SK-N-SH (cell line): ENCODE measurements around the gene CAMK2D. TPM values are rescaled to one million over a fixed set of nuclear protein-coding genes. Genes with fewer than 3 reads are reported as not detected.
A peak's percentile ranks its signal among the peaks of the same experiment; 100 is the strongest.

ENCODE experiments used
- CTCF ChIA-PET: fragments of 300-600, 350-600 bp; formaldehyde crosslinking; extraction: SDS; loops from one replicate; lab custom pipeline; 2021; lab: Yijun Ruan, JAX
- POLR2A ChIA-PET: fragments of 350-600 bp; sonication (Branson Sonifier 250); formaldehyde crosslinking; extraction: SDS; loops from one replicate; lab custom pipeline; 2020; ENCODE audit warnings: antibody characterized with exemption, inconsistent platforms; lab: Yijun Ruan, JAX
- DNase-seq: peaks from one replicate; pipeline ENCODE4 v3.0.0; 2012
- H2AFZ ChIP-seq: fragments of 200-600 bp; sonication (generic); 2 replicates; pipeline ENCODE4 v1.8.1; 2016; ENCODE audit warnings: antibody characterized with exemption, mild to moderate bottlenecking, low read depth
- H3F3A ChIP-seq: fragments of 200-600 bp; sonication (generic); replicated peaks from 2 replicates; pipeline ENCODE3; 2016; ENCODE audit warnings: antibody characterized with exemption, mild to moderate bottlenecking; ENCODE audit not compliant: insufficient read depth
- H3K27ac ChIP-seq, 2 experiments: fragments of 200-500 bp in 1 of 2; fragments of 200-600 bp in 1 of 2; sonication (Bioruptor generic) in 1 of 2; sonication (generic), shearing (Covaris generic) in 1 of 2; 2 replicates each; pipeline versions ENCODE4 v1.5.1 to v1.6.1; 2014 to 2016; ENCODE audit warnings: low read depth in 2 of 2, inconsistent platforms in 1 of 2, low read length in 1 of 2, mild to moderate bottlenecking in 1 of 2, mixed read lengths in 1 of 2
- H3K27me3 ChIP-seq: fragments of 200-600 bp; sonication (generic), shearing (Covaris generic); 2 replicates; pipeline ENCODE4 v1.6.1; 2016; ENCODE audit warnings: mixed run types; ENCODE audit not compliant: insufficient read depth
- H3K36me3 ChIP-seq, 2 experiments: fragments of 200-500 bp in 1 of 2; fragments of 200-600 bp in 1 of 2; sonication (Bioruptor generic) in 1 of 2; sonication (generic) in 1 of 2; replicated peaks in 1 of 2; 2 replicates each; pipeline versions ENCODE3 to v1.5.1; 2014 to 2016; ENCODE audit warnings: low read length in 1 of 2, mild to moderate bottlenecking in 1 of 2; ENCODE audit not compliant: insufficient read depth in 2 of 2, control insufficient read depth in 1 of 2
- H3K4me1 ChIP-seq, 2 experiments: fragments of 200-500 bp in 1 of 2; fragments of 200-600 bp in 1 of 2; sonication (Bioruptor generic) in 1 of 2; sonication (generic), shearing (Covaris generic) in 1 of 2; 2 replicates each; pipeline versions ENCODE4 v1.5.1 to v1.6.1; 2014 to 2016; ENCODE audit warnings: low read depth in 1 of 2, low read length in 1 of 2, mixed run types in 1 of 2; ENCODE audit not compliant: insufficient read depth in 2 of 2, control insufficient read depth in 1 of 2
- H3K4me2 ChIP-seq: fragments of 200-600 bp; sonication (generic), shearing (Covaris generic); 2 replicates; pipeline ENCODE4 v1.6.1; 2017; ENCODE audit warnings: mixed run types
- H3K4me3 ChIP-seq, 2 experiments: fragments of 200-500 bp in 1 of 2; fragments of 200-600 bp in 1 of 2; sonication (Bioruptor generic) in 1 of 2; sonication (generic), shearing (Covaris generic) in 1 of 2; 2 replicates each; pipeline versions ENCODE4 v1.5.1 to v1.8.1; 2014 to 2016; ENCODE audit warnings: low read depth in 2 of 2, inconsistent platforms in 1 of 2, low read length in 1 of 2, mild to moderate bottlenecking in 1 of 2, mixed read lengths in 1 of 2, moderate library complexity in 1 of 2
- H3K79me2 ChIP-seq: fragments of 200-600 bp; sonication (generic); 2 replicates; pipeline ENCODE4 v1.8.1; 2017; ENCODE audit warnings: mild to moderate bottlenecking; ENCODE audit not compliant: insufficient read depth
- H3K9ac ChIP-seq: fragments of 200-600 bp; sonication (generic); 2 replicates; pipeline ENCODE4 v1.6.1; 2017; ENCODE audit warnings: mixed run types
- H3K9me2 ChIP-seq: fragments of 200-600 bp; sonication (generic); 2 replicates; pipeline ENCODE4 v1.6.1; 2017; ENCODE audit warnings: mixed run types
- H3K9me3 ChIP-seq: fragments of 200-600 bp; sonication (generic); 2 replicates; pipeline ENCODE4 v1.6.1; 2017; ENCODE audit warnings: mixed run types, mild to moderate bottlenecking, moderate library complexity
- H4K20me1 ChIP-seq: fragments of 200-600 bp; sonication (generic); 2 replicates; pipeline ENCODE4 v1.6.1; 2017; ENCODE audit warnings: mild to moderate bottlenecking, mixed run types; ENCODE audit not compliant: insufficient read depth
- EP300 ChIP-seq, 2 experiments: IDR thresholded peaks; 2 replicates each; pipeline versions ENCODE4 v1.4.0 to v1.6.1; 2012; ENCODE audit warnings: borderline replicate concordance in 1 of 2, low read depth in 1 of 2, low read length in 1 of 2
- EZH2phosphoT487 ChIP-seq: fragments of 200-600 bp; sonication (generic); IDR thresholded peaks from 2 replicates; pipeline ENCODE4 v1.6.1; 2017; ENCODE audit warnings: low read depth, mixed run types, mild to moderate bottlenecking, antibody characterized with exemption, moderate library complexity, borderline replicate concordance
- FOSL2 ChIP-seq: IDR thresholded peaks from 2 replicates; pipeline ENCODE4 v1.4.0; 2012; ENCODE audit warnings: low read depth, mild to moderate bottlenecking, moderate library complexity, borderline replicate concordance
- GATA2 ChIP-seq: sonication (generic); formaldehyde crosslinking; IDR thresholded peaks from 2 replicates; pipeline ENCODE4 v1.5.0; 2020; ENCODE audit warnings: mild to moderate bottlenecking, missing genetic modification reagents
- MEF2A ChIP-seq: IDR thresholded peaks from 2 replicates; pipeline ENCODE4 v1.4.0; 2012; ENCODE audit warnings: low read depth, borderline replicate concordance
- MXI1 ChIP-seq: IDR thresholded peaks from 2 replicates; pipeline ENCODE4 v1.6.1; 2012; ENCODE audit warnings: mild to moderate bottlenecking, low read depth, low read length, improper control_type of control experiment
- NFIC ChIP-seq: IDR thresholded peaks from 2 replicates; pipeline ENCODE4 v1.4.0; 2012; ENCODE audit warnings: borderline replicate concordance
- NRF1 ChIP-seq: IDR thresholded peaks from 2 replicates; pipeline ENCODE4 v1.6.1; 2012; ENCODE audit warnings: low read depth, mild to moderate bottlenecking, low read length
- RAD21 ChIP-seq: IDR thresholded peaks from 2 replicates; pipeline ENCODE4 v1.6.1; 2012; ENCODE audit warnings: mild to moderate bottlenecking, low read length
- RFX5 ChIP-seq: IDR thresholded peaks from 2 replicates; pipeline ENCODE4 v1.6.1; 2012; ENCODE audit warnings: mild to moderate bottlenecking, improper control_type of control experiment, low read length
- RXRA ChIP-seq: IDR thresholded peaks from 2 replicates; pipeline ENCODE4 v1.4.0; 2012; ENCODE audit warnings: low read depth, mild to moderate bottlenecking, borderline replicate concordance
- SMC3 ChIP-seq: IDR thresholded peaks from 2 replicates; pipeline ENCODE4 v1.6.1; 2012; ENCODE audit warnings: low read depth, low read length, improper control_type of control experiment
- YY1 ChIP-seq: IDR thresholded peaks from 2 replicates; pipeline ENCODE4 v1.4.0; 2012; ENCODE audit warnings: low read depth, mild to moderate bottlenecking
- WGBS: methylation state at CpG from one replicate; pipeline ENCODE4 v1.1.6; 2017; ENCODE audit warnings: low lambda C conversion rate; 5-methylcytosine and 5-hydroxymethylcytosine counted together
- polyA plus RNA-seq, 3 experiments: library from polyadenylated mRNA; depleted of rRNA; stranded (reverse); fragments of >200 nt; gene quantifications; 2 replicates each; pipeline ENCODE4 v1.2.3, GENCODE V29; 2012
- TF ChIP-seq, protein P1 (sequence below): fragments of 200-600 bp; sonication (generic); IDR thresholded peaks from 2 replicates; pipeline ENCODE4 v1.6.1; 2017; ENCODE audit warnings: antibody characterized with exemption, mild to moderate bottlenecking, moderate library complexity
- TF ChIP-seq, protein P2 (sequence below): IDR thresholded peaks from 2 replicates; pipeline ENCODE4 v1.4.0; 2012; ENCODE audit warnings: low read depth, borderline replicate concordance

Gene CAMK2D
- polyA plus RNA-seq, 1 of the 3 experiments (the other 2 are of a cell fraction), result 17.0 TPM

DNA sequence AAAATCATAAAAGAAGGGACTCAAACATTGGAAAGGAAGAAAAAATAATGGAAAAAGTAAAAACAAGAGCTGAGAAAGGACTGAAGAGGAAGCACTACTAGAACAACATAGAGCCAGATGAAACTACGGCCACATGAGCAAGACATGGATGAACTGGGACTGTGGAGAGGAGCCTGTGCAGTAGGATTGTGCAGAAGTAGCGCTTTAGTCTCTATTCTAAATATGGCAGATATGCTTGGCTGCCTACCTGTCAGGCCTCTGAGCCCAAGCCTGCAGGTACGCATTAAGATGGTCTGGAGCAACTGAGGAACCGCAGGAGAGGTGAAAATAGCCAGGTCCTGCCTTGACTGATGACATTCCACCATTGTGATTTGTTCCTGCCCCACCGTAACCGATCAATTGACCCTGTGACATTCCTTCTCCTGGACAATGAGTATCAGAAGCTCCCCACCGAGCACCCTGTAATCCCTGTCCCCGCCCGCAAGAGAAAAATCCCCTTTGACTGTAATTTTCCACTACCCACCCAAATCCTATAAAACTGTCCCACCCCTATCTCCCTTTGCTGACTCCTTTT is 154.3 kb downstream of the CAMK2D start (continued):
- TF ChIP-seq EZH2phosphoT487 (no peak), RXRA (no peak), FOSL2 (no peak), GATA2 (no peak), YY1 (no peak), EP300 (IDR thresholded peaks at IDR 0.05; ENCODE audit: borderline replicate concordance in 1 of 2, low read depth in 1 of 2, low read length in 1 of 2) (no peak), MEF2A (no peak)
- TF ChIP-seq, protein P1, sequence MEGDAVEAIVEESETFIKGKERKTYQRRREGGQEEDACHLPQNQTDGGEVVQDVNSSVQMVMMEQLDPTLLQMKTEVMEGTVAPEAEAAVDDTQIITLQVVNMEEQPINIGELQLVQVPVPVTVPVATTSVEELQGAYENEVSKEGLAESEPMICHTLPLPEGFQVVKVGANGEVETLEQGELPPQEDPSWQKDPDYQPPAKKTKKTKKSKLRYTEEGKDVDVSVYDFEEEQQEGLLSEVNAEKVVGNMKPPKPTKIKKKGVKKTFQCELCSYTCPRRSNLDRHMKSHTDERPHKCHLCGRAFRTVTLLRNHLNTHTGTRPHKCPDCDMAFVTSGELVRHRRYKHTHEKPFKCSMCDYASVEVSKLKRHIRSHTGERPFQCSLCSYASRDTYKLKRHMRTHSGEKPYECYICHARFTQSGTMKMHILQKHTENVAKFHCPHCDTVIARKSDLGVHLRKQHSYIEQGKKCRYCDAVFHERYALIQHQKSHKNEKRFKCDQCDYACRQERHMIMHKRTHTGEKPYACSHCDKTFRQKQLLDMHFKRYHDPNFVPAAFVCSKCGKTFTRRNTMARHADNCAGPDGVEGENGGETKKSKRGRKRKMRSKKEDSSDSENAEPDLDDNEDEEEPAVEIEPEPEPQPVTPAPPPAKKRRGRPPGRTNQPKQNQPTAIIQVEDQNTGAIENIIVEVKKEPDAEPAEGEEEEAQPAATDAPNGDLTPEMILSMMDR, result no peak

DNA sequence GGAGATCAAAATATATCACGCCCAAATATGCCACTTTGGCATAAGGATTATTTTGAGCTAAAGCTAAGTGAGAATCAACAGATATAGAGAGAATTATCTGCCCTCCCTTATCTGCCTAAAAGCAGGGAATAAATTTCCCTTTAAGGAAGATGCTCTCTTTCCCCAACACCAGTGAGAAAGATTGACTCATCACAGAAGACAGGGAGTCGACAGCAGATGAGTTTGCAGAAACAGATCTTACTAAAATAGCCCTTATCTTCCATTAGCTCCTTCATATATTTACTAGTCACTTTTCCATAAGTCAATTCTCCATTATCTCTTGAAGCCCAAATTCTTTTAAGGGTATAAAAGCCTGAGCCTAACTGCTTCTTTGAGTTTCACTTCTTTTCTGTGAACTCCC is 156.6 kb downstream of the CAMK2D start:
- H2AFZ ChIP-seq, result no peak overlapping the region
- no peaks in the 10 kb centered on the region; a peak in 1 of 4 replicates for H3K4me1 ChIP-seq
- H3K27ac ChIP-seq, result peak overlapping the region in 1 of 2 experiments; percentile 38; a peak in 1 of 4 replicates
- peaks cover 5 to 41% of the 10 kb centered on the region in 2 experiments for H3K36me3 ChIP-seq
- no peaks in the 10 kb centered on the region for H3K9me3 ChIP-seq
- peaks cover 9% of the 10 kb centered on the region for H3F3A ChIP-seq
- no peaks in the 10 kb centered on the region for H4K20me1 ChIP-seq
- H3K9ac ChIP-seq, result no peak overlapping the region
- CTCF ChIA-PET, result no interaction called here
- no peaks in the 10 kb centered on the region for H3K9me2 ChIP-seq
- POLR2A ChIA-PET, result no interaction called here
- no peak overlapping the region for H3K4me2 ChIP-seq
- H3K27me3 ChIP-seq, result no peaks in the 10 kb centered on the region
- WGBS, result 50% methylated on average over 2 of the region's 2 CpGs
- no peak for TF ChIP-seq SMC3
- TF ChIP-seq NRF1, result no peak
- TF ChIP-seq, protein P2, sequence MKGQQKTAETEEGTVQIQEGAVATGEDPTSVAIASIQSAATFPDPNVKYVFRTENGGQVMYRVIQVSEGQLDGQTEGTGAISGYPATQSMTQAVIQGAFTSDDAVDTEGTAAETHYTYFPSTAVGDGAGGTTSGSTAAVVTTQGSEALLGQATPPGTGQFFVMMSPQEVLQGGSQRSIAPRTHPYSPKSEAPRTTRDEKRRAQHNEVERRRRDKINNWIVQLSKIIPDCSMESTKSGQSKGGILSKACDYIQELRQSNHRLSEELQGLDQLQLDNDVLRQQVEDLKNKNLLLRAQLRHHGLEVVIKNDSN, result no peak
- TF ChIP-seq RFX5, result no peak
- TF ChIP-seq RAD21, result no peak
- no peak for TF ChIP-seq NFIC
- no peak for TF ChIP-seq MXI1
- TF ChIP-seq, all 33 proteins: peak for 0
- Histone ChIP-seq H3K79me2 (peaks cover 21% of the 10 kb centered on the region), H3K4me3 (no peak overlapping the region)
- DNase-seq, result no peak
